PC-3 (cell line): ENCODE data around the gene MAML2.

ENCODE experiments used
- CTCF ChIP-seq: fragments of 300-600 bp; sonication (generic); conservative IDR thresholded peaks from 2 replicates; pipeline ENCODE4 v1.5.1; 2017; ENCODE audit warnings: antibody characterized with exemption, low read depth, mild to moderate bottlenecking, low read length
- EZH2 ChIP-seq: fragments of 300-600 bp; sonication (generic); IDR thresholded peaks from one replicate; pipeline ENCODE4 v1.6.1; 2017; ENCODE audit warnings: antibody characterized with exemption, mild to moderate bottlenecking, low read length; ENCODE audit not compliant: unreplicated experiment
- EZH2phosphoT487 ChIP-seq: fragments of 300-600 bp; sonication (generic); IDR thresholded peaks from 2 replicates; pipeline ENCODE4 v1.6.1; 2018; ENCODE audit warnings: mild to moderate bottlenecking, antibody characterized with exemption, low read length, borderline replicate concordance

- TF ChIP-seq EZH2, result no peak
- TF ChIP-seq EZH2phosphoT487, result no peak
- no peak for TF ChIP-seq CTCF
These were observed 145.9 kb downstream of the MAML2 start for GRCh38 chr11:96197103-96197502.
